Heart right ventricle (tissue), 16 donors: ENCODE measurements around the gene TNFAIP8. TPM values are rescaled to one million over a fixed set of nuclear protein-coding genes. Genes with fewer than 3 reads are reported as not detected.
A peak's percentile ranks its signal among the peaks of the same experiment; 100 is the strongest.

ENCODE experiments used
- ATAC-seq, 8 donors: fragments of 200-7000 bp; cut with Tn5 transposase; one replicate each; pipeline ENCODE4 v1.9.1; 2020; ENCODE audit warnings: mild to moderate bottlenecking in 8 of 8, moderate library complexity in 8 of 8, moderate number of reproducible peaks in 1 of 8
- DNase-seq, 2 donors: peaks; one replicate each; pipeline ENCODE4 v3.0.0-alpha.2; 2020
- H3K27ac ChIP-seq, 10 donors: fragments of 200-600 bp; sonication (generic) in 2 of 10; one replicate each; pipeline versions ENCODE4 v1.5.0 to v1.8.0; 2020 to 2022; ENCODE audit warnings: mild to moderate bottlenecking in 3 of 10
- H3K27me3 ChIP-seq, 7 donors: fragments of 200-600 bp; one replicate each; pipeline ENCODE4 v1.8.0; 2021 to 2022; ENCODE audit warnings: mild to moderate bottlenecking in 2 of 7
- H3K36me3 ChIP-seq, 9 donors: fragments of 200-600 bp; sonication (generic) in 1 of 9; one replicate each; pipeline versions ENCODE4 v1.5.0 to v1.8.0; 2020 to 2022; ENCODE audit warnings: mild to moderate bottlenecking in 2 of 9
- H3K4me1 ChIP-seq, 9 donors: fragments of 200-600 bp; sonication (generic) in 1 of 9; one replicate each; pipeline versions ENCODE4 v1.5.0 to v1.8.0; 2020 to 2022; ENCODE audit warnings: mild to moderate bottlenecking in 4 of 9
- H3K4me3 ChIP-seq, 10 donors: fragments of 200-600 bp; sonication (generic) in 2 of 10; one replicate each; pipeline versions ENCODE4 v1.5.0 to v1.8.0; 2020 to 2022; ENCODE audit warnings: mild to moderate bottlenecking in 7 of 10, moderate library complexity in 2 of 10
- H3K9me3 ChIP-seq, 11 donors: fragments of 200-600 bp in 10 of 11; sonication (generic) in 2 of 11; one replicate each; pipeline versions ENCODE4 v1.5.0 to v1.8.0; 2013 to 2022; ENCODE audit warnings: mild to moderate bottlenecking in 2 of 11, control low read depth in 1 of 11, moderate library complexity in 1 of 11
- CTCF ChIP-seq, 9 donors: fragments of 200-600 bp; sonication (generic) in 2 of 9; IDR thresholded peaks; one replicate each; pipeline versions ENCODE4 v1.5.0 to v1.8.0; 2021 to 2022; ENCODE audit warnings: antibody characterized with exemption in 9 of 9, mild to moderate bottlenecking in 5 of 9, moderate library complexity in 1 of 9
- WGBS, 2 donors: extraction: QIAGEN DNeasy Blood & Tissue Kit; methylation state at CpG; one replicate each; pipeline ENCODE4 v1.1.7; 2013; ENCODE audit warnings: inconsistent platforms in 1 of 2; 5-methylcytosine and 5-hydroxymethylcytosine counted together
- intact Hi-C, 10 donors: fragments of 100-400 bp; cut with DNase I; formaldehyde crosslinking; loops; one replicate each; pipeline versions ENCODE4 v1.11.1 to v1.14.2; 2022
- polyA plus RNA-seq, 2 donors: library from polyadenylated mRNA; stranded (reverse); fragments of 200-250 nt; gene quantifications; one replicate each; pipeline ENCODE4 v1.2.3, GENCODE V29; 2013
- total RNA-seq, 10 donors: library from RNA; stranded (reverse); fragmentation: NEBNext Ultra II Directional in 3 of 10; extraction: Animal tissue kit (Norgen Biotek cat#: 25700) in 3 of 10; gene quantifications; one replicate each; pipeline versions ENCODE4 v1.2.1 to v1.2.4, GENCODE V29; 2021 to 2023
- donor health status: Arrhythmogenic right ventricular cardiomyopathy.
- donor health status: ischemic (EF 13 %, LVEDD 7.1; RV severe dilation, severe dysfunction).
- donor health status: healthy with polysubstance abuse.
- donor health status: DM: no; HTN: yes; CAD: no.
- donor health status: DM: no; HTN: no; CAD: no.
- donor health status: ischemic (EF 25% LVEDD 6.9; RV normal size, moderate dysfunction).
- donor health status: ischemic (EF 25% LVEDD 5.7; RV mildly dilated, moderate dysfunction).
- donor health status: healthy.
- donor health status: DM: yes; HTN: yes; CAD: no.
- donor health status: Ischemic cardiomyopathy.
- donor health status: ischemic (EF 35%, LVEDD 5.7; RV mildly dilated, moderate dysfunction).
- donor health status: nonischemic (EF 11% LVEDD 7.7; RV severe dilation, severe dysfunction).
- donor health status: DM: yes; HTN: yes; CAD: no.
- donor health status: PGD.
- donor health status: ischemic (EF 29% LVEDD 5.4; RV normal size, mild dysfunction).
- donor health status: nonischemic (EF 23%, LVEDD 6.1; RV moderate dilation, normal function).

Gene TNFAIP8
- total and polyA plus RNA-seq, 12 donors = 3.3 to 30.8 (median 8.7) TPM

GRCh38 chr5:119347574-119347973, 8.2 kb upstream of the TNFAIP8 start:
- intact Hi-C loops = loop anchor here in 1 of 10 donors (10.0 kb wide), 1 partner anchor 57 kb away; no protein-coding TSS in a partner anchor
- ATAC-seq (no peak), DNase-seq (no peak)
- Histone ChIP-seq H3K27ac (no peak overlapping the region), H3K9me3 (no peaks in the 10 kb centered on the region), H3K36me3 (no peaks in the 10 kb centered on the region), H3K4me1 (peaks cover 0 to 58% (median 0%) of the 10 kb centered on the region in 9 donors), H3K4me3 (no peak overlapping the region), H3K27me3 (no peaks in the 10 kb centered on the region)
- TF ChIP-seq CTCF (IDR thresholded peaks at IDR 0.05) = no peak
- WGBS, 2 donors = 0 to 32% methylated on average over 1 of the region's 1 CpG

- 95 to 98% methylated on average over 1 of the region's 1 CpG for WGBS, 2 donors
- ATAC-seq = no peak
- intact Hi-C loops = loop anchor here in 1 of 10 donors (10.0 kb wide), 1 partner anchor 57 kb away; no protein-coding TSS in a partner anchor
These were observed 7.8 kb upstream of the TNFAIP8 start for GRCh38 chr5:119347991-119348390.

GRCh38 chr5:119353213-119353612, 2.6 kb upstream of the TNFAIP8 start:
- Histone ChIP-seq H3K27ac (peak overlapping the region in 1 of 10 donors; percentile 92), H3K27me3 (no peaks in the 10 kb centered on the region), H3K4me3 (no peak overlapping the region), H3K9me3 (no peaks in the 10 kb centered on the region), H3K4me1 (peaks cover 0 to 47% (median 12%) of the 10 kb centered on the region in 9 donors), H3K36me3 (no peaks in the 10 kb centered on the region)
- ATAC-seq = no peak
- TF ChIP-seq CTCF (IDR thresholded peaks at IDR 0.05) = no peak
- 71 to 79% methylated on average over 2 of the region's 2 CpGs for WGBS, 2 donors
- intact Hi-C loops = no loop called here
- DNase-seq = no peak

More at GRCh38 chr5:119347991-119348390, 7.8 kb upstream of the TNFAIP8 start:
- no peak for TF ChIP-seq CTCF (IDR thresholded peaks at IDR 0.05)
- Histone ChIP-seq H3K9me3 (no peaks in the 10 kb centered on the region), H3K4me3 (no peak overlapping the region), H3K36me3 (no peaks in the 10 kb centered on the region), H3K27ac (no peak overlapping the region), H3K4me1 (peaks cover 0 to 55% (median 0%) of the 10 kb centered on the region in 9 donors), H3K27me3 (no peaks in the 10 kb centered on the region)
- DNase-seq = no peak

GRCh38 chr5:119353686-119354366, 2.0 kb upstream of the TNFAIP8 start:
- H3K9me3 ChIP-seq = no peaks in the 10 kb centered on the region
- no peak for TF ChIP-seq CTCF (IDR thresholded peaks at IDR 0.05)
- H3K27ac ChIP-seq = peak overlapping the region in 1 of 10 donors; percentile 92
- no peak for ATAC-seq
- 54 to 61% methylated on average over 5 of the region's 5 CpGs for WGBS, 2 donors
- no peak for DNase-seq
- no peaks in the 10 kb centered on the region for H3K27me3 ChIP-seq
- H3K4me3 ChIP-seq = peak overlapping the region in 1 of 10 donors; percentile 4
- intact Hi-C loops = no loop called here
- no peaks in the 10 kb centered on the region for H3K36me3 ChIP-seq
- H3K4me1 ChIP-seq = peaks cover 0 to 50% (median 12%) of the 10 kb centered on the region in 9 donors
